A172 (cell line): Measurements from ENCODE around the gene RHEB. TPM values are rescaled to one million over a fixed set of nuclear protein-coding genes. Genes with fewer than 3 reads are reported as not detected.

Experiments used
- DNase-seq: peaks from one replicate; pipeline ENCODE4 v3.0.0-alpha.2; 2015; ENCODE audit warnings: low spot score
- total RNA-seq: library from RNA; depleted of rRNA; stranded (reverse); fragments of >200 nt; shearing (Covaris generic); gene quantifications from 2 replicates; pipeline ENCODE4 v1.2.3, GENCODE V29; 2014

RHEB gene
- total RNA-seq, 1 experiment from 2014 or later = 273 TPM

DNA sequence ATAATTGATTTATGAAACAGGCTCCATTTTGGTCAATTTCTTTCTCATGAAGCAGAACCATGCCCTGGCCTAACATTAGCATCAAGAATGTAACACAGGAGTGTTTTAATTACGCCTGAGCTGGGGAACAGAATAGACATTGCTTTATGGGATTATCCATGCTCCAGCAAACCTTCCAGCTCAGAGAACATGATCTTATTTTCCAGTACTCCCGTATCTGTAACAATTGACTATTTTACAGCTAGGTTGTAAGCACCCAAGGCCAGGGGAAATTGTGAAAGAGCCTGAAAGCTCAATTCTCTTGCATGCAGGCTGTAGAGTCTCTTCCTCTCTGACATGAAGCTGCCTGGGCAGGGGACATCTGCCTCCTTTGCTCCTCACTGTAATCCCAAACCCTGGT, 49.0 kb downstream of the RHEB start:
- DNase-seq = no peak

DNA sequence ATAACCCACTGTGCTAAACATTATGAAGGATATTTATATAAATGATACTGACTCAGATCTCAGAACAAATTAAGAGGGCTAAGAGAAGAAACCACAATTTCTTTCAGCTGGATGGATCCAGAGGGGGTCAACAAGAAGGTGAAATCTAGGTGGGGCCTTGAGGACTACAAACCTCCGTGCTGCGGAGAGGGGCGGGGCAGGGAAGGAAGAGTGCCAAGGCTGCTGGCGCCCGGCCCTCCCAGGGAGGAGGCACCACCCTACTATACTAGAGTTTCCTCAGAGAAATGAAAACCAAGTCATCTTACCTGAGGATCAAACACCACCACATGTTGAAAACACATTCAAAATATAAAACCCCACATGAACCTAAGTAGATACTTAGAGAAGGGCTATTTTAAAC, 50.4 kb downstream of the RHEB start:
- DNase-seq = no peak

DNA sequence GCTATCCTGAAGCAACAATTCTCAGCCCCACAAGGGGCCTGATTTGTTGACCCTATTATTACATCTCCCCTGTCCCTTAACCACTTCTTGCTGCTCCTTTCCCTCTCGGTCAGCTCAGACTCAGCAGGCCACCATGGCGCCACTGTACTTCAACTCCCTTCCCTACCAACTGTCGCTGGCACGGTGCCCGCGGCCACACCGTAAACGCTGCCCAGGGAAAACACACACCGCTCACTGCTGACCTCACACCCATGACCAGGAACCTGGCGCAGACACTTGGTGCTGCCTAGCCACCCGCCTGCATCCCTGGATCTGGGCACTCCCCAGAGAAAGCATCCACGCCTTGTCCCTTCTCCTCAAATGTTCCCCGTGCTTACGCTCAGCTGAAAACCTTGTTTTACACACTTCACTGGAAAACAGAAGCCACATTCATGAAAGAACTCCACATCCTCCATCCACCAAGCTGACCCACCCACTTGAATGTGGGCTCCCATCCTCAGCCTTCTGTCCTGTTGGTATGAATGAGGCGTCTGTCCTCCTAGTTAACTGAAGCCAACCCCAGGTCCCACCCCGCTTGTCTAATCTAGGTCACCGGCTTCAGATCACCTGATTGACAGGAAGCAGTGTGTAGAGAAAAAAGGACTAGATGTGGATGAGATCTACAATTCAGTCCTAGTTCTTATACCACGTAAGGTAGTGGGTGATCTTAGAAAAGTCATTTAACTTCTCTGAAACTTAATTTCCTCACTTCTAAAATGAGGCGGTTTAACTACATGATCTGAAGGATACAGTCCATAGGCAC, 51.3 kb downstream of the RHEB start:
- DNase-seq = no peak

DNA sequence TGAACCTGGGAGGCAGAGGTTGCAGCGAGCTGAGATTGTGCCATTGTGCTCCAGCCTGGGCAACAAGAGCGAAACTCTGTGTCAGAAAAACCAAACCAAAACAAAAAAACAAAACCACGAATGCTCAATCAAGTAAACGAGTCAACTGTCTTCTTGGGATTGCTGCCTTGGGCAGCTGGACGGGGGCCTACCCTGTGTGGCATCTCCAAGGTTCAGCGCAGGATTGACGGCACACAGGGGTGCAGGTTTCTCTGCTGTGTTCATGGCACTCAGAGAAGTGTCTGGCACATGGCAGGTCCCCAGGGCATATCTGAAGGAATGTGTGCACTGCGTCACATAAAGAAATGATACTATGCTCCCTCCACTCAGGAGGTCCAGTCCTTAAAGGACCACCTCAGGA, 54.5 kb downstream of the RHEB start:
- DNase-seq = no peak

DNA sequence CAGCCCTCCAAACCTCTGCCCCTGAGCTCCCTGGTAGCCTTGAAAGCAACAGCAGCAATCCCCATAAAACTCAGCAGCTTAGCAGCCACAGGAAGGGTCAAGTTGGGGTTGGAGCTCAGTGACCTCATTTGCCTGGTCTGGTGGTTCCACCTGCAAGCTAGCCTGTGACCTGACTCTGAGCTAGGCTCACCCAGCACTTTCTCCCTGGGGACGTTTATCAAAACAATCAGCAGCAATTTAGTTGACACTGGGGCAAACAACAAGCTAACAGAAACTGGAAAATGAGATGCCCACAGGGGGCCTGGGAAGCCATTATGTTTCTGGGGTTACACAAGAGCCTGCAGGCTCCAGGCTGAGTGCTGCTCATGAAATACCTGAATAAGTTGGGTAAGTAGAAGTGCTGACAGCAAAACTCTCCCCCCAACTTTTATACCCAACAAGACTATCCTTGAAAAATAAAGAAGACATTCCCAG, 57.4 kb downstream of the RHEB start:
- DNase-seq = no peak

DNA sequence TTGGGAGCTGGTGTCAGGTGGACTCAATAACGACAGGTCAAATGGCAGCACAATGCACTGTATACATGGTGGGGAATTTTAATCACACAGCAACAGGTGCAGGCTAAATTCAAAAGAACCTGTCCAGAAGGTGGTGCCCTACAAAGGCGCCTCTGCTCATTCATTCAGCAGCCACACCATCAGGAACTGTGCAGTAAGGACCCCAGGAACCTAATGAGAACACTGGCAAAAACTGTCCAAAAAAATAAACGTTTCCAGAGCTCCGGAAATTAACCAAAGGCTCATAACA, 57.8 kb downstream of the RHEB start:
- DNase-seq = no peak

DNA sequence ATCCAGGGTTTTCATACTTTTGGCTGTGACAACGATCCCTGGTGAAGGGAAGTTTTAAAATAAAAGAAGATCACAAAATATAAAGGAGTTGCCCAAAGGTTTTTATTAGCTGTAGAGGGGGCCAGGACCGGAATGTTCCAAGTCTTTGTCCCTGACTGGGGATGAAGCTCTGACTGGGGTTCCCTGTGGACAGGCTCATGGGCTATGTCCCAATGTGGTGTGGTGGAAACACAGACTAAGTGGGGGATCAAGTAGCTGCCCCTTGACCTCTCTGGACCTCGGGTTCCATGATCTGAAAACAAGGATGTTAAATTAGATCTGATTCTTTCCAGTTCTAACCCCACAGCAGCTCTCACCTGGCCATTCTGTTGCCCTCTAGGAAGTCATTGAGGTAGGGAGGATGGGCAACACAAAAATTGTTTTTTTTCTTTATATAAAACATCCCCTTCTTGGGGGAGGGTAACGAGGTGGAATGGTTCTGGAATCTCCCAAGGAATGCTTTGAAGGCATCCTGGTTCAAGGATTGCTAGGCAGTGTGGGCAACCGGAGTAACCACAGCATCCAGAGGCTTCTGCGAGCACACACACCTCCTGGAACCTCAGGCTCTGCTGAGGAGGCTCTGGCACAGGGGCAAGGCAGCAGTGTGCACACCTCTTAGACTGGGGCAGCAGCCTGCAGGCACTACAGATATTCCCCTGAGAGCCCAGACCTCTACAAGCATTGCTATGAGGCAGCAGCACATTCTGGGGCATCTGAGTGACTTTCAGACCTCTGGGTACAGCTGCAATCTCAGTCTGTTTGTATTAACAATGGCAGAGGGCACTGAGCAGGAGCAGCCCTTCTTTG, 58.4 kb downstream of the RHEB start:
- DNase-seq = no peak

DNA sequence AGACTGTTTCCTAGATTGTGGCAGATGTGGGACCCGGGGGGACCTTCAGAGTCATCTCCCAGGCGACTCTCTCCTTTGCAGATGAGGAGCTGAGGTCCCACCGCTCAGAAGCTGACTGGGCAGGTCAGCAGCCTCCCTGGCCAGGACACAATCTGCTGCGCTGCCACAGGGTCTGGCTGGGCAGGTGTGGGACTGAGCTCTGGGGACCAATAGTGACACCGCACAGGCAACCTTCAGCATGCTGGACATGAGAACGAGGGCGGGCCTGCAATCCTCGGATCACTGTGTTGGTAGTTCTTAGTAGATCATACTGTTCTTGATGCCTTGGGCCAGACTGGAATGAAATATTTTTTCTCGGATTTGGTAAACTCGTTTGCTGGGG, 59.2 kb downstream of the RHEB start:
- no peak for DNase-seq

DNA sequence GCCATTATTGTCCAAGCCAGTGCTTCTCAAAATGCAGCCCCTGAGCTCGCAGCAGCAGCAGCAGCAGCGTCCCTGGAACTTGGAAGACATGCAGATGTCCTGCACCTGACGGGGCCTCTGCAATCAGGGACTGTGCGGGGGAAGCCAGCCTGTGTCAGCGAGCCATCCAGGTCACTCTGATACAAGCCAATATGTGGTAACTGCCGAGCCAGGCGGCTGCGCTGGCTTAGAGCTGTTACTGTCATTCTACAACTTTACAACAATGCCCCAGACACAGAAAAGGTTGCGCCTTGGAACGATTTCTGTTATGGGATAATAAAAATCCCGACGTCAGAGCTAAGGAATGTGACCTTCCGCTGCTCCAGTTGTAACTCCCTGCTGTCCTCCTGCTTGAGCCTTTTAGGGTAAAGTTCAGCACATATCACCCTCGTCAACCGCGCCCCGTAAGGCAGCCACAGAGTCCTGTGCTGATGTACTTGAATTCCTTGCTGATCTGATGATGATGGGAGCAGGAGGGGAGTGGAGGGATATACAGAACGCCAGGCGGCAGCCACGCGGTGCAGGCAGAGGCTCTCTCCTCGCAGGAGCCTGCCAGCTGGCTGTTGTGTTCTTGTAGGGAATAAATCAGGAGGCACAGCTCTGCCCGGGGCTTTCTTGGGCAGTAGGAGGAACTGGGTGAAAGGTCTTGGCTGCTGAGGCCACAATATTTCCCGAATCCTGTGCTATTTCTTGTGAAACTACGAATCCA, 59.8 kb downstream of the RHEB start:
- DNase-seq = peak; percentile 95

DNA sequence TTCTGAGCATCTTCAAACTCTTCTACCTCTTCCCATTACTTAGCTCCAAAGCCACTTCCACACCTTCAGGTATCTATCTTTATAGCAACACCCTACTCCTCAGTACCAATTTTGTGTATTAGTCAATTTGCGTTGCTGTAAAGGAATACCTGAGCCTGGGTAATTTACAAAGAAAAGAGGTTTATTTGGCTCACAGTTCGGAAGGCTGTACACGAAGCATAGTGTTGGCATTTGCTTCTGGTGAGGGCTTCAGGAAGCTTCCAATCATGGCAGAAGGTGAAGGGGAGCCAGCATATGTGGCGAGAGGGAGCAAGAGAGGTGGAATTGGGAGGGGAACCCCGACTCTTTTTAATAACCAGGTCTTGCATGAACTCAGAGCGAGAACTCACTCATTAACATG, 62.2 kb downstream of the RHEB start:
- DNase-seq = no peak

DNA sequence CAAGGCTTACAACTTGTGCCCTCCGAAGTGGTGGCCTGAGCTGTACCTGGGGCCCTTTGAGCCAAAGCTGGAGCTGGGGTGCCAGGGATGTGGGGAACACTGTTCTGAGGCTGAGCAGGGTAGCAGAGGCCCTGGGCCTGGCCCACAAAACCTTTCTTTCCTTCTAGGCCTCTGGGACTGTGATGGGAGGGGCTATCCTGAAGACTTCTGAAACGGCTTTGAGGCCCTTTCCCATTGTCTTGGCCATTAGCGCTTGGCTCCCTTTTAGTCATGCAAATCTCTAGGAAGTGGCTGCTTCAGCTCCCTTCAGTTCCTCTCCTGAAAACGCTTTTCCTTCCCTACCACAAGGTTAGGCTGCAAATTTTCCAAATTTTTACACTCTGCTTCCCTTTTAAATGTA, 62.9 kb downstream of the RHEB start:
- no peak for DNase-seq

DNA sequence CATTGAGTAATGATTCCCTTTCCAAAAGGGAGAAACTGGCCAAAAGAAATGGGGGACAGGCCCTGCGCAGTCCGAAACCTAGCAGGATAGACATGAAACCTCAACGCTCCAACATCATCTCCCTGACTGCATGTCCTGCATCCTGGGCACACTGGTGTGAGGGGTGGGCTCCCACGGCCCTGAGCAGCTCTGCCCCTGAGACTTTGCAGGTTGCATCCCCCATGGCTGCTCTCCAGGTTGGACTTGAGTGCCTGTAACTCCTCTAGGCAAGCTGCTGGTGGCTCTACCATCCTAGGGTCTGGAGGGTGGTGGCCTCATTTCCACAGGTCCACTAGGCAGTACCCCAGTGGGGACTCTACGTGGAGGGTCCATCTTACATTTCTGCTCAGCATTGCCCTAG, 63.4 kb downstream of the RHEB start:
- DNase-seq = no peak

DNA sequence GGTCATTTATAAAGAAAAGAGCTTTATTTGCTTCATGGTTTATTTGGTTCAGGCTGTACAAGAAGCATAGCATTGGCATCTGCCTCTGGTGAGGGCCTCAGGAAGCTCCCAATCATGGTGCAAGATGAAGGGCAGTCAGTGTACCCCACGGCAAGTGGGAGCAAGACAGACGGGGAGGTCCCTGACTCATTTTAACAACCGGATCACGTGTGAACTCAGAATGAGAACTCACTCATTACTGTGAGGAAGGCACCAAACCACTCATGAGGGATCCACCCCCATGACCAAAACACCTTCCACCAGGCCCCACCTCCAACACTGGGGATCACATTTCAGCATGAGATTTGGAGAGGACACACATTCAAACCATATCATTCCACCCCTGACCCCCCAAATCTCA, 64.0 kb downstream of the RHEB start:
- DNase-seq = no peak

DNA sequence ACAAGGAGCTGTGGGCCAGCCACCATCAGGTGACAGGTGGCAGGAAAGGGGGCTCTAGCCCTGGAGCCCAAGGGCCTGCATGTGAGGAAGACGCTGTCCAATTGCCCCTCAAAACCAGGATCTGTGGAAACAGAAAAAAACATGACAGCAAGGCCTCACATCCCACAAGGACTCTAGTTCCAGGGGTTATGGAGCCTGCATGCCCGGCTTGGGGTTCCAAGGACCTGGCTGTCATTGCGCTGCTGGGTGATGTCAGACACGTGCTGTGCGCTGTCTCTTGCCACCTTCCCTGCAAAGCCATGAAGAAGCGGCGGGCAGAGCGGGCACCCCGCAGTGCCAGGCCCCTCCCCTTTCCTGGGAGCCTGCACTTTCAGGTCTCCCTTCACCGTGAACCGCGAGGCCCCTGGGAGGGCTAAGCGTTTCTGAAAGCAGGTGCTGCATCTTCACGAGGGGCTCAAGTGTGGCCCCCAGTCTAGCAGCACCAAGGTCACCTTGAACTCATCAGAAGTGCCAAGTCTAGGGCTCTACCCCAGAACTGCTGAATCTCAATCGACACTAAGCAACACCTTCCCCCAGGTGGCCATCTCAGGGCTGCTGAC, 64.7 kb downstream of the RHEB start:
- no peak for DNase-seq

DNA sequence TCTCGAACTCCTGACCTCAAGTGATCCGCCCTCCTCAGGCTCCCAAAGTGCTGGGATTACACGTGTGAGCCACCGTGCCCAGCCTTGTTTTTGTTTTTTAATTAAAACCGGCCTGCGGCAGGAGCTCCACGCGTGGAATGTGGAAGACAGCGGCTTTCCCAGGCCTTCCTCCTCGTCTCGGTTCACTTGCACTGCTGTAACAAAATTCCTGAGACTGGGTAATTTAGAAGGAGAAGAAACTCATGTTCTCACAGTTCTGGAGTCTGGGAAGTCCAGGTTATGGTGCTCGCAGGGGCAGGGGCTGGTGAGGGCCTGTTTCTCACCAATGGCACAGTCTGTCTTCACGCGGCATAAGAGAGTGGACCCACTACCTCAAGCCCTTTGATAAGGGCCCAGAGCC, 65.4 kb downstream of the RHEB start:
- DNase-seq = no peak

DNA sequence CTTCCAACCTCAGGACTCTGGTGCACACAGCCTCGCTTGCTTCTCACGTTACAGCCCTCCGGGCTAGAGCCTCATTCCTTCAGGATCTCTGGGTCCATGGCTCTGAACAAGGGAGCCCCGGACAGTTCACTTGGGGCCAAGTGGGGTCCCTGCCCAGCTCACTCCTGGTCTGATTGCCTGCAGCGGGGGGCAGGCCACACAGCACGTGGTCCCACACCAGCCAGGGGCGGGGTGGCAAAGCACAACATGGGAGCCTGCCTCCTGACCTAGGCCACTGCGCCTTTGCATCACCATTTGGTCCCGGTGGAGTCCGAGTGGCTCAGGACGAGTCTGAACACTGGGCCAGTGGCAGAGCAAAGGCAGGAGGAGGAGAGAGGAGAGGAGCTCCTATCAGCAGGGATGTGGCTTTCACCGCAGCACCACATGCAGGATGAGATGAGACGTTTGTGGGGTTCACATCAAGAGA, 66.3 kb downstream of the RHEB start:
- DNase-seq = no peak

DNA sequence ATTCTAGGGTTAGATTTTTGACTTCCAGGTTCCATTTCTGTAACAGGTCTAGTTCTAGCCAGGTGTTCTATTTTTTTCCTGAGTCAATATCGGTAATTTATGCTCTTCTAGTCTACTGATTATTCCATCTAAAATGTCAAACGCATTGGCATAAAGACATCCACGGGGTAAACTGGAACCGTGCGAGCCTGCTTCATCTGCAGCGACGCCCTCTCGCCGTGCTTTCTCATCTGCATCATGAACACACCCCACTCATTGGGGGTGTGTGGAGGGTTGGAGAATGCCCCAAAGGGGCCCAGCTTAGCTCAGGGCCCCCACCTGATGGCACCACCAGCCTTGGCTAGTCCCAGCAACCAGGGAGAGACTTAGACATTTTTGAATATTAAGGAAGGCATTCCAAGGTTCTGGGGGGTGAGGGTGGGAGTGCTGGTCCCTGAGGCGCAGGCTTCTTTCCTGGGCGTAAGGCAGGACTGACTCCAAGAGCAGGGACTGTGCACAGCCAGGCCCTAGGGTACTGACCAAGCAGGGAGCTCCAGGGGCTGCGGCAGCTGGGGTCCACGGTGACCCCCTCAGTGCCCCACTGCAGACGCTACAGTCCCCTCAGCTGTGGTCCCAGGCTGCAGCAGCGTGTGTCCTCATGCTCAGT, 66.9 kb downstream of the RHEB start:
- DNase-seq = no peak

DNA sequence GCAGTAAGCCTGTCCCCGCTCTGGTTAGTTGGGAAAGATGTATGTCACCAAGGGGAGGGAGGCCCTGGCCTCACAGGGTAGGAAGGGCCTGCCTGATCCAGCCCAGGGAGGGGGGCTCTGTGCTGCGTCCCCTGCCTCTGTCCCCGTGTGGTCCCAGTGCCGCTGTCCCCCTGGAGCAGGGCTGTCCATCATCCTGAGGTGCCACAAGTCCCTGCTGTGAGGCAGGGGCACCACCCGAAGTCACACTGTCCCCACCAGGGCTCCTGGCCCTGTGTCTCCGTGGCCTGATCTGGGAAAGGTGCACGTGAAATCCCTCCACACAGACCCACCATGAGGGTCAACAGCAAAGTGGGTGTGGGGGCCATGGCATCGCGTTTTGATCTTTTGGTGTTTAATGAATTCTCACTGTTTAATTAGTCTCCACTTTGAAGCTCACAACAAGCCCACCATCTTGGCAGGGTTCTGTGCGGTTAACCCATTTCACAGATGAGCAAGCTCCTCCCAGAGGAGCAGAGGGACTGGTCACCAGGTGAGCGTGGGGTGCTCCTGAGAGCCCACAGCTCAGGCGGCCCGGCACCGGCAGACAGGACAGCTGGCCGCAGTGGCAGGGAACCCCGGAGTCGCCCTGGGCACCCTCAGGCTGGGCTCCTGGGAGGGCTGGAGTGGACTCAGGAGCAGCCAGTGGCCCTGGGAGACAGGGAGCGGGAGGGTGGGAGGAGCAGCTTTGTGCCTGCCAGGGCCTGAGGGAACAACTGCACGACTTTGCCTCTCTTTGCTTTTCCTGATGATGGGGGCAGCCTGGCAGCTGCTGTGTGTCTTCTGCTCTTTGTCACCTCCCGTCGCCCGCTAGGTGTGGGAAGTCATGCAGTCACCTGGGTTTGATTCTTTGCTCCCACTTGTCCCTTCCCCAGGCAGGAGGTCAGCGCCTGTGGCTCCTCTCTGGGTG, 67.8 kb downstream of the RHEB start:
- DNase-seq = no peak

DNA sequence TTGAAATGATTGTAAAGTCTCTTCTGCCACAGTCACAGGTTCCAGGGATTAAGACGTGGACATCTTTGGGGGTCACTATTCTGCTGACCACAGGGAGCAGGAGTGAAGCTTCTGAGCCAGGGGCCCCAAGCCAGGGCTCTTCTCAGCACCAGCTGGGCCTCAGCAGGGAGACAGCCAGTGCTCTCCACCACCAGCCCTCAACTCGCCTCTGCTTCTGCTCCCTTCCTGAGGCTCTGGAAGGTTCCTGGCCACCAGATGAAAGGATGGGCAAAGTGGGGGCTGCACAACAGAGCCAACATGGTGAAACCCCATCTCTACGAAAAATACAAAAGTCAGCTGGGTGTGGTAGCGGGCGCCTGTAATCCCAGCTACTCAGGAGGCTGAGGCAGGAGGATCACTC, 68.5 kb downstream of the RHEB start:
- no peak for DNase-seq

DNA sequence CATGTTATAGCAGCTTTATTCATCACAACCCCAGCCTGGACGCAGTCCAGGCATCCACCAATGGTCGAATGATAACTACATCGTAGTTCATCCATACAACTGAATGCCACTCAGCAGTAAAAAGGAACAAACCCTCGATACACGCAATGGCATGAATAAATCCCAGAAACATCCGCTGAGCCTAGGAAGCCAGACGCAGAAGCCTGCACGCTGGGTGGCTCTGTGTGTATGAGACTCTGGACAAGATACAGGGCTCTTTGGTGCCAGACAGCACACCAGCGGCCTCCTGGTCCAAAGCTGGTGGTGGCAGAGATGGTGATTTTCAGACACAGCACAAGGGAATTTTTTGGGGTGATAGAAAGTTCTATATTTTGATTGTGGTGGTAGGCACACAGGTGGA, 69.7 kb downstream of the RHEB start:
- no peak for DNase-seq
